ENCODE results near the gene PVR. TPM values are rescaled to one million over a fixed set of nuclear protein-coding genes. Genes with fewer than 3 reads are reported as not detected.

The PVR gene
- total RNA-seq, 1 donor from 2014 or later: 33.5 TPM

DNA sequence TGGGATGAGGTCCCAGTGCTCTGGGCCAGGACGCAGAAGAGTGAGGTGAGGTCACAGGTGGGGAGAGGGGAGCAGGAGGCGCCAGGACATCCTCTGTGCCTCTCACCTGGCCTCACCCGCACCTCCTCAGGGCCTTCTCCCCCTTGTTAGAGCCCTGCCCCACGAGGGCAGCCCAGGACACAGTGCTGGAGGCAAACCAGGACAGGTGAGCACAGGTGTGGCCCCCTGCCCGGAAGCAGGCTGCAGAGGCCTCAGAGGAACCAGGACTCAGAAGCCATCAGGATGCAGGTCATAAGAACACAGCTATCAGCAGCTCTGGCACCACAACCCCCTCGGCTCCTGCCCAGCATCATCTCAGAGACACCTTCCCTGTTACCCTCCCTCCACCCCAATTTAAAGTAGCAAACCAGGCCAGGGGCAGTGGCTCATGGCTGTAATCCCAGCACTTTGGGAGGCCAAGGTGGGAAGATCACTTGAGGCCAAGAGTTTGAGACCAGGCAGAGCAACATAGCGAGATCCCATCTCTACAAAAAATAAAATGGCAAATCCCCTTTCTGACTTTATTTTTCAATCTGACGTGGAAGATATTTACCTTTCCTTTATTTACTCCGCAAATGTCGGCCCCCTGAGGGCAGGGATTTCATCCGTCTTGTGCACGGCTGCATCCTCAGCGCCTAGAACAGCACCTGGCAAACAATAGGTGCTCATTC lies 54.9 kb downstream of the PVR start, which contains the start of gene CEACAM16:
TSS of gene CEACAM16 (plus strand) at position 660 of the 710 bp plus-strand sequence. CDS start 2,306 bp downstream, outside the sequence.
- no peak within 1 kb of the TSS for H3K27ac ChIP-seq (replicated peaks)
- TF ChIP-seq, protein P1, sequence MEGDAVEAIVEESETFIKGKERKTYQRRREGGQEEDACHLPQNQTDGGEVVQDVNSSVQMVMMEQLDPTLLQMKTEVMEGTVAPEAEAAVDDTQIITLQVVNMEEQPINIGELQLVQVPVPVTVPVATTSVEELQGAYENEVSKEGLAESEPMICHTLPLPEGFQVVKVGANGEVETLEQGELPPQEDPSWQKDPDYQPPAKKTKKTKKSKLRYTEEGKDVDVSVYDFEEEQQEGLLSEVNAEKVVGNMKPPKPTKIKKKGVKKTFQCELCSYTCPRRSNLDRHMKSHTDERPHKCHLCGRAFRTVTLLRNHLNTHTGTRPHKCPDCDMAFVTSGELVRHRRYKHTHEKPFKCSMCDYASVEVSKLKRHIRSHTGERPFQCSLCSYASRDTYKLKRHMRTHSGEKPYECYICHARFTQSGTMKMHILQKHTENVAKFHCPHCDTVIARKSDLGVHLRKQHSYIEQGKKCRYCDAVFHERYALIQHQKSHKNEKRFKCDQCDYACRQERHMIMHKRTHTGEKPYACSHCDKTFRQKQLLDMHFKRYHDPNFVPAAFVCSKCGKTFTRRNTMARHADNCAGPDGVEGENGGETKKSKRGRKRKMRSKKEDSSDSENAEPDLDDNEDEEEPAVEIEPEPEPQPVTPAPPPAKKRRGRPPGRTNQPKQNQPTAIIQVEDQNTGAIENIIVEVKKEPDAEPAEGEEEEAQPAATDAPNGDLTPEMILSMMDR (IDR thresholded peaks at IDR 0.05; ENCODE audit: borderline replicate concordance): no peak
- intact Hi-C loops (cut with micrococcal nuclease): no loop called here
- H3K36me3 ChIP-seq: no peaks in the 10 kb centered on the region
- peaks cover 12% of the 10 kb centered on the region for H3K4me1 ChIP-seq
- H3K4me3 ChIP-seq: no peak within 1 kb of the TSS
- no peaks in the 10 kb centered on the region for H3K27me3 ChIP-seq (ENCODE audit: low read depth)
- H3K9me3 ChIP-seq (replicated peaks): no peaks in the 10 kb centered on the region
- DNase-seq: no peak

DNA sequence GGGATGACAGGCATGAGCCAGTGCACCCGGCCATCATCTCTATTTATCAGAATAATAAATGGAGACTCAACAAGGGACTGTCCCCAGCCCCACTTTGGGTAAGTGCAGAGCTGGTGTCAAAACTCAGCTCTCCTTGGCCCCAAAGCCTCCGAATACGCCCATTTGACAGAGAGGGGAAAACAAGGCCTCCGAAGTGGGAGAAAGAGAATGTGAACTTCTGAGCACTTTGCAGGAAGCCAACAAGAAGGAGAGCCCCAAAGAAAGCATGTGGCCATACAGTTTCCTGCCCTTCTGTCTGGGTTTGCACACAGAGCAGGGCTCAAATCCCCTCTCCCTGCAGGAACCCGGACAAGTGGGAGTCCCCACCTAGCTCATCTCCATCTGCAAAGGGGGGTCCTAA lies 56.8 kb downstream of the PVR start:
- Histone ChIP-seq H3K27ac (replicated peaks) (no peak overlapping the region), H3K27me3 (ENCODE audit: low read depth) (no peaks in the 10 kb centered on the region), H3K36me3 (no peaks in the 10 kb centered on the region), H3K4me1 (no peaks in the 10 kb centered on the region), H3K4me3 (no peak overlapping the region), H3K9me3 (replicated peaks) (no peaks in the 10 kb centered on the region)
- intact Hi-C loops (cut with micrococcal nuclease): no loop called here
- DNase-seq: no peak
- TF ChIP-seq, protein P1 (IDR thresholded peaks at IDR 0.05; ENCODE audit: borderline replicate concordance): no peak

DNA sequence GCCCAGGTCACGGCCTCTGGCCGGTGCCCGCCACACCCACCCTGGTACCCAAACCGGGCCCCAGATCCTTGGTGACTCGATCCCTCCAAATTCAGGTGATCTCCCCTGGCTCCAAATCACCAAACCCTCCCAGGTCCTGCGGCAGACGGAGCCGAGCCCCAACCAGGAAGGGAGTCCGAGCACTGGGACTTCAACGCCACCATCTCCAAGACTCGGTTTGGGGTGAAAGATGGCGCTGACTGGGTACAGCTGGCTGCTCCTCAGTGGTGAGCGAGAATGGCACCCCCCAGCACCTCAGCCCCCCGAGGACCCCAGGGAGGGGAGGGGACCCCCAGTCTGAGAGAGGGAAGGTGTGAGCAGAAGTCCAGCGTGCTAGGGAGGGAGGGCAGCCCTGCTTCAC lies 57.5 kb downstream of the PVR start:
- intact Hi-C loops (cut with micrococcal nuclease): no loop called here
- TF ChIP-seq, protein P1 (IDR thresholded peaks at IDR 0.05; ENCODE audit: borderline replicate concordance): no peak
- Histone ChIP-seq H3K9me3 (replicated peaks) (no peaks in the 10 kb centered on the region), H3K4me3 (no peak overlapping the region), H3K36me3 (no peaks in the 10 kb centered on the region), H3K27me3 (ENCODE audit: low read depth) (no peaks in the 10 kb centered on the region), H3K27ac (replicated peaks) (no peak overlapping the region), H3K4me1 (no peaks in the 10 kb centered on the region)
- no peak for DNase-seq

DNA sequence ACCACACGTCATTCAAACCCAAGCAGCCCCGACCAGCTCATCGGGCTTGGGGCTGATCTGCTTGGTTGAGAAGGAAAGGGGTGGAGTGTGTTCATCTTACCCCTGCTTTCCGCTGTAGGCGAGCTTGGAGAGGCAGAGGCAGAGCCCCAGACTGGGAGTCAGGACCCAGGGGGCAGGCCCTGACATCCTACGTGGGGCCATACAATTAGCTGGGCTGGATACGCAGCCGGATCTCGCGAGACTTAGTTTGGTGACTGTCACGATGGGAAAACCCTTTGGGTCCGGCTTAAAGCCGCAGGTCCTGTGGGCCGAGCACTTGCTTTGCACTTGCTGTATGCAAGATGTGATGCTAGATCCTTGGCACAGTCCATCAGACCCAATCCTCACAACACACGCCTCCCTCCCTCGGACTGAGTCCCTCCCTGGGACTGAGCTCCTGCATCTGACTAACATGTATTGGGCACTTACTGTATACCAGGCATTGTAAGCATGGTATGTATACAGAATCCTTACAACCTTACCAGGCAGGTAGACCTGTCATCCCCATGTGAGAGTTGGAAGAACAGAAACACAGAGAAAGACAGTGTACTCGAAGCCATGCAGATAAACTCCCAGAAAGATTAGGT lies 59.0 kb downstream of the PVR start:
- TF ChIP-seq, protein P1 (IDR thresholded peaks at IDR 0.05; ENCODE audit: borderline replicate concordance): no peak
- no peak for DNase-seq
- Histone ChIP-seq H3K9me3 (replicated peaks) (no peaks in the 10 kb centered on the region), H3K27me3 (ENCODE audit: low read depth) (no peaks in the 10 kb centered on the region), H3K4me1 (no peaks in the 10 kb centered on the region), H3K36me3 (no peaks in the 10 kb centered on the region), H3K4me3 (no peak overlapping the region), H3K27ac (replicated peaks) (no peak overlapping the region)
- intact Hi-C loops (cut with micrococcal nuclease): no loop called here

DNA sequence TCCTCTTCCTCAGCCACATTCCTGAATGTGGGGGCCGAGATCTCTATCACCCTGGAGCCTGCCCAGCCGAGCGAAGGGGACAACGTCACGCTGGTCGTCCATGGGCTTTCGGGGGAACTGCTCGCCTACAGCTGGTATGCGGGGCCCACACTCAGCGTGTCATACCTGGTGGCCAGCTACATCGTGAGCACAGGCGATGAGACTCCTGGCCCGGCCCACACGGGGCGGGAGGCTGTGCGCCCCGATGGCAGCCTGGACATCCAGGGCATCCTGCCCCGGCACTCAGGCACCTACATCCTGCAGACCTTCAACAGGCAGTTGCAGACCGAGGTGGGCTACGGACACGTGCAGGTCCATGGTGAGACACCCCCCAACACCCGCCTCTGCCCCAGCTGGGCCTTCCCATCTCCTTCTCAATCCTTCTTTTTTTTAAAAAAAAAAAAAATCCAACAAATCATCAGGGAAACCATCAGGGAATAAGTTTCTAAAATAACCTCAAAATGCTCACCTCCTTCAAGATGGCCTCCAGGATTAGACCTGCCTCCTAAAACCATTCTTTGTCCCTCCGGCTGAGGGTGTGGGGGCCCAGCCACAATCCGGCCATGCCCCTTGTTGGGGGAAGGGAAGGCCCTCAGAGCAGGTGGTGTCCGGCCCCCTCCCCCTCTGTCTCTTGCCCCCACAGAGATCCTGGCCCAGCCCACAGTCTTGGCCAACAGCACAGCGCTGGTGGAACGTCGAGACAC lies 59.8 kb downstream of the PVR start:
- TF ChIP-seq, protein P1 (IDR thresholded peaks at IDR 0.05; ENCODE audit: borderline replicate concordance): no peak
- Histone ChIP-seq H3K27ac (replicated peaks) (no peak overlapping the region), H3K27me3 (ENCODE audit: low read depth) (no peaks in the 10 kb centered on the region), H3K4me3 (no peak overlapping the region), H3K36me3 (no peaks in the 10 kb centered on the region), H3K9me3 (replicated peaks) (no peaks in the 10 kb centered on the region), H3K4me1 (no peaks in the 10 kb centered on the region)
- no peak for DNase-seq
- intact Hi-C loops (cut with micrococcal nuclease): no loop called here

All from left ventricle myocardium inferior (tissue), 1 donor.